OCI-LY7 (cell line): ENCODE data around the gene RNF26. TPM values are rescaled to one million over a fixed set of nuclear protein-coding genes. Genes with fewer than 3 reads are reported as not detected.

ENCODE experiments used
- BruUV-seq: library from RNA; stranded (reverse); fragments of 400-500 nt; replicated peaks from 2 replicates; lab custom pipeline; 2021; lab: Mats Ljungman, UMichigan
- CTCF ChIA-PET: fragments of 300-600 bp; sonication (Branson Sonifier 250); formaldehyde crosslinking; loops from one replicate; lab custom pipeline; 2022; ENCODE audit warnings: antibody characterized with exemption; ENCODE audit not compliant: unreplicated experiment; lab: Charles Lee
- POLR2A ChIA-PET: fragments of 300-600 bp; sonication (Branson Sonifier 250); formaldehyde crosslinking; loops from one replicate; lab custom pipeline; 2022; ENCODE audit warnings: antibody characterized with exemption; lab: Charles Lee
- DNase-seq: peaks from one replicate; pipeline ENCODE4 v3.0.0-alpha.2; 2015; ENCODE audit warnings: low spot score
- H2AFZ ChIP-seq: fragments of 200-600 bp; sonication (generic), shearing (Covaris generic); 2 replicates; pipeline ENCODE4 v1.6.1; 2014; ENCODE audit warnings: mild to moderate bottlenecking, antibody characterized with exemption, low read length, moderate library complexity
- H3K27ac ChIP-seq: fragments of 200-600 bp; sonication (generic); 2 replicates; pipeline ENCODE4 v1.5.1; 2014; ENCODE audit warnings: mixed run types, low read depth, mild to moderate bottlenecking, moderate library complexity, low read length, inconsistent platforms; ENCODE audit not compliant: poor library complexity, severe bottlenecking
- H3K36me3 ChIP-seq: fragments of 200-600 bp; sonication (generic); 2 replicates; pipeline ENCODE4 v1.6.1; 2014; ENCODE audit warnings: mild to moderate bottlenecking, antibody characterized with exemption, low read length, moderate library complexity, mixed read lengths; ENCODE audit not compliant: insufficient read depth
- H3K4me1 ChIP-seq: fragments of 200-600 bp; sonication (generic); 2 replicates; pipeline ENCODE4 v1.5.1; 2014; ENCODE audit warnings: mild to moderate bottlenecking, low read length; ENCODE audit not compliant: insufficient read depth, poor library complexity, severe bottlenecking
- H3K4me2 ChIP-seq: fragments of 200-600 bp; sonication (generic); 2 replicates; pipeline ENCODE4 v1.6.1; 2014; ENCODE audit warnings: mild to moderate bottlenecking, low read length
- H3K4me3 ChIP-seq: fragments of 200-600 bp; sonication (generic); 2 replicates; pipeline ENCODE4 v1.5.1; 2014; ENCODE audit warnings: mild to moderate bottlenecking, low read depth, low read length; ENCODE audit not compliant: poor library complexity, severe bottlenecking
- H3K79me2 ChIP-seq: fragments of 200-600 bp; sonication (generic); 2 replicates; pipeline ENCODE4 v1.6.1; 2016; ENCODE audit warnings: low read depth, mild to moderate bottlenecking, low read length, moderate library complexity, mixed read lengths; ENCODE audit not compliant: insufficient read depth
- H3K9me2 ChIP-seq: fragments of 200-600 bp; sonication (generic); 2 replicates; pipeline ENCODE4 v1.6.1; 2016; ENCODE audit warnings: mild to moderate bottlenecking, low read length, mixed read lengths; ENCODE audit not compliant: insufficient read depth
- H3K9me3 ChIP-seq: fragments of 200-600 bp; sonication (generic); 2 replicates; pipeline ENCODE4 v1.6.1; 2014; ENCODE audit warnings: mild to moderate bottlenecking, mixed run types, low read length, mixed read lengths
- H4K20me1 ChIP-seq: fragments of 200-600 bp; sonication (generic); 2 replicates; pipeline ENCODE4 v1.6.1; 2014; ENCODE audit warnings: mild to moderate bottlenecking, antibody characterized with exemption, low read length, moderate library complexity, mixed read lengths; ENCODE audit not compliant: insufficient read depth
- EZH2phosphoT487 ChIP-seq: fragments of 200-600 bp; sonication (generic); IDR thresholded peaks from 2 replicates; pipeline ENCODE4 v1.6.1; 2018; ENCODE audit warnings: low read depth, borderline replicate concordance, mild to moderate bottlenecking, mixed run types, antibody characterized with exemption, low read length, moderate library complexity, mixed read lengths
- intact Hi-C: fragments of 100-400 bp; cut with micrococcal nuclease; formaldehyde crosslinking; loops from one replicate; pipeline ENCODE4 v1.10.0; 2022; ENCODE audit not compliant: unreplicated experiment
- total RNA-seq, 2 experiments: library from RNA; depleted of rRNA in 1 of 2; stranded (reverse); fragments of >200 nt in 1 of 2; shearing (Covaris generic) in 1 of 2; gene quantifications; 2 replicates each; pipeline ENCODE4 v1.2.3, GENCODE V29; 2014 to 2022
- TF ChIP-seq, protein P1 (sequence below): fragments of 200-600 bp; sonication (generic); conservative IDR thresholded peaks from 2 replicates; pipeline ENCODE4 v1.5.1; 2014; ENCODE audit warnings: mild to moderate bottlenecking, antibody characterized with exemption, low read length, moderate library complexity, mixed read lengths

RNF26 gene
- total RNA-seq, 2 experiments from 2014 or later, result 13.9 to 52.5 TPM

DNA sequence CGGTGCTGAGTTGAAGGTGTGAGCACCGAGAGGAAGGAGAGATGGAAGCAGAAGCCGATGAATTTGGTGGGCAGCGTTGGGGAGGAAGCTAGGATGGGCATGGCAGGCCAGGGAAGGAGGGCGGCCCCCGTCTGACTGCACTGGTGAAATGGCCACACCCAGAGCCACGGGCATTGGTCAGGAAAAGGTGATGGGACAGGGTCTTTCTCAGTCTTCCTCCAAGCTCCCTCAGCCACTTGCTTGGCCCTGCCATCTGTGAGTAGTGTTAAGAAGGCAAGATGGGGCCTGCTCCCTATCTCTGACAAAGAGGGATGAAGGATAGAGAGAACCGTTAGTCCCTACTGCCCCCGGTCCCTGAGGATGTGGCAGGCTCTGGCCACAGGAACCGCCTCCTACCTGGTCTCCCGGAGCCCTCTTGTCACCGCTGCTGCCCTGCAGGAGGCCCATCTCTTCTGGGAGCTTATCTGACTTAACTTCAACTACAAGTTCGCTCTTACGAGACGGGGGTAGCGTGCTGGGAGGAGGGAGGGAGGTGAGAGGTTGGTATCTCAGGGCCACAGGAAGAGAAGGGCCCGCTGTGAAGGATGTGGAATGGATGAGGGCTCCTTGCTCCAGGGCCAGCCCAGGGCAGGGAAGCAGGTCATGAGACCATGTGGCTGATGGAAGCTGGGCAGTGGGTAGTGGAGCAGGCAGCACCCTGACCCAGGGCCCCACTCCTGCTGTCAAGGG is 24.2 kb upstream of the RNF26 start:
- Histone ChIP-seq H3K4me3 (no peak overlapping the region), H3K27ac (no peak overlapping the region), H3K9me3 (no peaks in the 10 kb centered on the region), H3K4me1 (peaks cover 4% of the 10 kb centered on the region), H3K79me2 (no peaks in the 10 kb centered on the region), H4K20me1 (no peaks in the 10 kb centered on the region), H2AFZ (no peak overlapping the region), H3K36me3 (peaks cover 8% of the 10 kb centered on the region; the same call in 1 of the 2 replicates), H3K4me2 (no peak overlapping the region), H3K9me2 (no peaks in the 10 kb centered on the region)
- ChIA-PET CTCF (interaction anchor here (0.8 kb wide), 1 partner anchor 10 kb away, joined by 3 read pairs; no protein-coding TSS in a partner anchor), POLR2A (interaction anchor here (1.3 kb wide), 1 partner anchor 64 kb away, joined by 3 read pairs; no protein-coding TSS in a partner anchor)
- intact Hi-C loops, result no loop called here
- BruUV-seq, result no TSS peak
- no peak for DNase-seq
- TF ChIP-seq EZH2phosphoT487, result no peak
- TF ChIP-seq, protein P1, sequence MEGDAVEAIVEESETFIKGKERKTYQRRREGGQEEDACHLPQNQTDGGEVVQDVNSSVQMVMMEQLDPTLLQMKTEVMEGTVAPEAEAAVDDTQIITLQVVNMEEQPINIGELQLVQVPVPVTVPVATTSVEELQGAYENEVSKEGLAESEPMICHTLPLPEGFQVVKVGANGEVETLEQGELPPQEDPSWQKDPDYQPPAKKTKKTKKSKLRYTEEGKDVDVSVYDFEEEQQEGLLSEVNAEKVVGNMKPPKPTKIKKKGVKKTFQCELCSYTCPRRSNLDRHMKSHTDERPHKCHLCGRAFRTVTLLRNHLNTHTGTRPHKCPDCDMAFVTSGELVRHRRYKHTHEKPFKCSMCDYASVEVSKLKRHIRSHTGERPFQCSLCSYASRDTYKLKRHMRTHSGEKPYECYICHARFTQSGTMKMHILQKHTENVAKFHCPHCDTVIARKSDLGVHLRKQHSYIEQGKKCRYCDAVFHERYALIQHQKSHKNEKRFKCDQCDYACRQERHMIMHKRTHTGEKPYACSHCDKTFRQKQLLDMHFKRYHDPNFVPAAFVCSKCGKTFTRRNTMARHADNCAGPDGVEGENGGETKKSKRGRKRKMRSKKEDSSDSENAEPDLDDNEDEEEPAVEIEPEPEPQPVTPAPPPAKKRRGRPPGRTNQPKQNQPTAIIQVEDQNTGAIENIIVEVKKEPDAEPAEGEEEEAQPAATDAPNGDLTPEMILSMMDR, result no peak

DNA sequence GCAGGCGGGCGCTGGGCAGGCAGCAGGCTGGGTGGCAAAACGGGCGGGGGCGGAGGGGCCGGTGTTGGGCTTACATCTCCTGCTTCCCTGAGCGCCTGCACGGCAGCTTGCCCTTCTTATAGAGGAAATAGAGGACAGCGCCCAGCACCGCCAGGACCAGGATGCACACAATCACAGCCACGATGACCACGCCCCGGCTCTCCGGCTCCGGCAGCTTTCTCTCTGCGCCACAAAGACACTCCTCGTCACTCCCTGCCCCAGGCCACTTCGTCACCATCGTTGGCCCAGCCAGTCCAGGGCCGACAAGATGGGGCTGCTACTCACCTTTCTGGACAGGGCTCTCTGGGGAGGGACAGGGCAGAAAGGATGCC is 23.7 kb upstream of the RNF26 start:
- no peaks in the 10 kb centered on the region for H4K20me1 ChIP-seq
- BruUV-seq, result no TSS peak
- no peak overlapping the region for H3K4me2 ChIP-seq
- no peak overlapping the region for H3K4me3 ChIP-seq
- H3K4me1 ChIP-seq, result peaks cover 9% of the 10 kb centered on the region
- no peak overlapping the region for H3K27ac ChIP-seq
- H2AFZ ChIP-seq, result no peak overlapping the region
- H3K9me3 ChIP-seq, result no peaks in the 10 kb centered on the region
- ChIA-PET CTCF (no interaction called here), POLR2A (no interaction called here)
- no peak for TF ChIP-seq EZH2phosphoT487
- TF ChIP-seq, protein P1, result no peak
- no peaks in the 10 kb centered on the region for H3K79me2 ChIP-seq
- H3K36me3 ChIP-seq, result peaks cover 8% of the 10 kb centered on the region; the same call in 1 of the 2 replicates
- DNase-seq, result no peak
- intact Hi-C loops, result no loop called here
- no peaks in the 10 kb centered on the region for H3K9me2 ChIP-seq

GRCh38 chr11:119314726-119315125 is 19.6 kb upstream of the RNF26 start:
- H3K4me1 ChIP-seq, result peaks cover 30% of the 10 kb centered on the region
- no peaks in the 10 kb centered on the region for H3K9me3 ChIP-seq
- H3K36me3 ChIP-seq, result no peaks in the 10 kb centered on the region
- intact Hi-C loops, result no loop called here
- CTCF ChIA-PET, result interaction anchor here (0.6 kb wide), 1 partner anchor 383 kb away, joined by 3 read pairs; no protein-coding TSS in a partner anchor
- H3K79me2 ChIP-seq, result no peaks in the 10 kb centered on the region
- DNase-seq, result no peak
- BruUV-seq, result no TSS peak
- TF ChIP-seq EZH2phosphoT487, result no peak
- TF ChIP-seq, protein P1, result no peak
- H3K9me2 ChIP-seq, result no peaks in the 10 kb centered on the region
- no peaks in the 10 kb centered on the region for H4K20me1 ChIP-seq
- H3K27ac ChIP-seq, result no peak overlapping the region
- H3K4me3 ChIP-seq, result no peak overlapping the region
- no peak overlapping the region for H2AFZ ChIP-seq
- POLR2A ChIA-PET, result no interaction called here
- peak overlapping the region; percentile 61 for H3K4me2 ChIP-seq
